ENCODE measurements around the gene GGA1. TPM values are rescaled to one million over a fixed set of nuclear protein-coding genes. Genes with fewer than 3 reads are reported as not detected.
"Not testable (repeated sequence)": the region's sequence is repeated elsewhere in the genome, so short reads cannot be mapped to it uniquely, and the experiment has no call there.

Gene GGA1
- total RNA-seq, 4 donors from 2014 or later, result 37.8 to 46.5 (median 39.1) TPM

- WGBS, 2 donors (ENCODE audit: low coverage in 1 of 2), result 69 to 86% methylated on average over 1 to 4 of the region's 4 CpGs
- H3K4me1 ChIP-seq, result no peaks in the 10 kb centered on the region
- H3K27me3 ChIP-seq, result peaks cover 25% of the 10 kb centered on the region
- TF ChIP-seq EP300 (IDR thresholded peaks at IDR 0.05), result no peak
- no peak overlapping the region for H3K27ac ChIP-seq
- H3K9me3 ChIP-seq, result no peaks in the 10 kb centered on the region
- no peak for ATAC-seq
- no peak overlapping the region for H3K4me3 ChIP-seq
- no peaks in the 10 kb centered on the region for H3K36me3 ChIP-seq
Observed at GRCh38 chr22:37599153-37599552, 9.5 kb upstream of the GGA1 start.

- Histone ChIP-seq H3K36me3 (no peaks in the 10 kb centered on the region), H3K9me3 (no peaks in the 10 kb centered on the region), H3K4me1 (no peaks in the 10 kb centered on the region), H3K27me3 (peaks cover 27% of the 10 kb centered on the region), H3K27ac (no peak overlapping the region), H3K4me3 (no peak overlapping the region)
- WGBS, 2 donors (ENCODE audit: low coverage in 1 of 2), result 27 to 48% methylated on average over 2 to 4 of the region's 4 CpGs
- no peak for ATAC-seq
- no peak for TF ChIP-seq CTCF (IDR thresholded peaks at IDR 0.05)
- no peak for TF ChIP-seq POLR2AphosphoS5 (IDR thresholded peaks at IDR 0.05)
Observed at GRCh38 chr22:37601203-37601539, 7.5 kb upstream of the GGA1 start.

GRCh38 chr22:37601540-37602442 is 6.8 kb upstream of the GGA1 start:
- WGBS, 2 donors (ENCODE audit: low coverage in 1 of 2), result 25 to 30% methylated on average over 10 to 12 of the region's 14 CpGs
- Histone ChIP-seq H3K27me3 (peaks cover 34% of the 10 kb centered on the region), H3K9me3 (no peaks in the 10 kb centered on the region), H3K36me3 (no peaks in the 10 kb centered on the region), H3K27ac (no peak overlapping the region), H3K4me1 (peaks cover 0 to under 1% (median 0%) of the 10 kb centered on the region in 3 donors), H3K4me3 (no peak overlapping the region)
- TF ChIP-seq CTCF (IDR thresholded peaks at IDR 0.05) (no peak), EP300 (IDR thresholded peaks at IDR 0.05) (no peak), POLR2A (IDR thresholded peaks at IDR 0.05) (no peak), POLR2AphosphoS5 (IDR thresholded peaks at IDR 0.05) (no peak)
- ATAC-seq, result no peak

GRCh38 chr22:37602546-37603277 is 5.9 kb upstream of the GGA1 start:
- H3K27me3 ChIP-seq, result peaks cover 38% of the 10 kb centered on the region
- H3K36me3 ChIP-seq, H3K9me3 ChIP-seq, ATAC-seq, H3K4me1 ChIP-seq, H3K27ac ChIP-seq, H3K4me3 ChIP-seq: not testable (repeated sequence)
- WGBS, 2 donors (ENCODE audit: low coverage in 1 of 2), result 85 to 86% methylated on average over 4 of the region's 5 CpGs

GRCh38 chr22:37604074-37604473 is 4.6 kb upstream of the GGA1 start:
- ATAC-seq, result no peak
- 89 to 91% methylated on average over 3 to 5 of the region's 6 CpGs for WGBS, 2 donors (ENCODE audit: low coverage in 1 of 2)
- Histone ChIP-seq H3K27ac (no peak overlapping the region), H3K36me3 (no peaks in the 10 kb centered on the region), H3K9me3 (no peaks in the 10 kb centered on the region), H3K27me3 (peaks cover 38% of the 10 kb centered on the region), H3K4me1 (peaks cover 0 to 15% (median 3%) of the 10 kb centered on the region in 3 donors), H3K4me3 (no peak overlapping the region)
- TF ChIP-seq POLR2A (IDR thresholded peaks at IDR 0.05) (no peak), CTCF (IDR thresholded peaks at IDR 0.05) (no peak), EP300 (IDR thresholded peaks at IDR 0.05) (no peak), POLR2AphosphoS5 (IDR thresholded peaks at IDR 0.05) (no peak)

GRCh38 chr22:37604875-37605274 is 3.8 kb upstream of the GGA1 start:
- no peaks in the 10 kb centered on the region for H3K36me3 ChIP-seq
- H3K27me3 ChIP-seq, result peaks cover 38% of the 10 kb centered on the region
- H3K9me3 ChIP-seq, result no peaks in the 10 kb centered on the region
- H3K27ac ChIP-seq, result no peak overlapping the region
- peaks cover 0 to 22% (median 5%) of the 10 kb centered on the region in 3 donors for H3K4me1 ChIP-seq
- WGBS, 2 donors (ENCODE audit: low coverage in 1 of 2), result 61 to 70% methylated on average over 2 to 3 of the region's 5 CpGs
- H3K4me3 ChIP-seq, result no peak overlapping the region
- TF ChIP-seq POLR2A (IDR thresholded peaks at IDR 0.05) (no peak), EP300 (IDR thresholded peaks at IDR 0.05) (no peak), POLR2AphosphoS5 (IDR thresholded peaks at IDR 0.05) (no peak), CTCF (IDR thresholded peaks at IDR 0.05) (no peak)
- no peak for ATAC-seq

Data from gastroesophageal sphincter (tissue), 4 donors.